ENCODE results near the gene MAPKAPK3. TPM values are rescaled to one million over a fixed set of nuclear protein-coding genes. Genes with fewer than 3 reads are reported as not detected.
"Not testable (repeated sequence)": the region's sequence is repeated elsewhere in the genome, so short reads cannot be mapped to it uniquely, and the experiment has no call there.

MAPKAPK3 gene
- total RNA-seq, 1 experiment from 2014 or later, result 168 TPM

DNA sequence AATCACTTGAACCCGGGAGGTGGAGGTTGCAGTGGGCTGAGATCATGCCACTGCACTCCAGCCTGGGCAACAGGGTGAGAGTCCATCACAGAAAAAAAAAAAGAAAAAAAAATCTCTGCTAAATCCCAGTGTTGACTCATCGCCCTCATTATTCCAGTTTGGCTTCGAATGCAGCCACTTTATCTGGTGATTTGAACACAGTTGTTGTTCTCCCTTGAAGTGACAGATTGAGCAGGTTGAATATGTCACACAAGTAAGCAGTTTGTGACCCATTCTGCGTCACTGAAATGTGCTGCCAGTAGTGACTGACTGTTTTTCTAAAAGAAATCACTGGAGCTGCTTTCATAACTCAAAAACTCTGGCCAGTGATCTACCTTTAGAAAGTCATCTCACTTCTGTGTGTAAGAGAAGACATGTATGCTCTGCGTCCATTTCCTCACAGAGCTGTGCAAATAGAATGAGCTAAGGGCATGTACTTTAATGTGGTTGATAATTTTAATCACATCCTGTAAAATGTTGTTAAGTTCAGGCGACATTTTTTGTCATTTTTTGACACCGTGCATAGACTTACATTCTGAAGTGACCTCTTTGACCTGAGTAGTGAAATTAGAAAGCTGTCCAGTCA lies 70.3 kb downstream of the MAPKAPK3 start:
- peak; percentile 50 for DNase-seq (ENCODE audit: low read depth)

GRCh38 chr3:50687916-50688315 lies 71.0 kb downstream of the MAPKAPK3 start:
- no peak for DNase-seq (ENCODE audit: low read depth)

DNA sequence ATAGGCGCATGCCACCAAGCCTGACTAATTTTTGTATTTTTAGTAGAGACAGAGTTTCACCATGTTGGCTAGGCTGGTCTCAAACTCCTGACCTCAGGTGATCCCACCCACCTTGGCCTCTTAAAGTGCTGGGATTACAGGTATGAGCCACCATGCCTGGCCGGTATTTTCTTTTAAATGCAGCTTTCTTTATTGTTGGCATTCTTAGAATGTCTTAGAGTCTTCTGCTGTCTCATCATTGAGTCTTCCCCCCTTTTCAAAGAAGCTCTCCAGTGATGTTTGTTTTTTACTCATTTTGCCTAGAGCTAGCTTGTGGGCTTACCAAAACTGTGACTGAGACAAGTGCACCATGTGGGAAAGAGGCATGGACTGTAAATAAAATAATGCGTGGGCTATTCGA lies 71.7 kb downstream of the MAPKAPK3 start:
- not testable (repeated sequence) for DNase-seq (ENCODE audit: low read depth)

- no peak for DNase-seq (ENCODE audit: low read depth)
Measured at GRCh38 chr3:50689558-50689957, 72.6 kb downstream of the MAPKAPK3 start.

GRCh38 chr3:50695031-50695430 lies 78.1 kb downstream of the MAPKAPK3 start:
- DNase-seq (ENCODE audit: low read depth), result no peak

DNA sequence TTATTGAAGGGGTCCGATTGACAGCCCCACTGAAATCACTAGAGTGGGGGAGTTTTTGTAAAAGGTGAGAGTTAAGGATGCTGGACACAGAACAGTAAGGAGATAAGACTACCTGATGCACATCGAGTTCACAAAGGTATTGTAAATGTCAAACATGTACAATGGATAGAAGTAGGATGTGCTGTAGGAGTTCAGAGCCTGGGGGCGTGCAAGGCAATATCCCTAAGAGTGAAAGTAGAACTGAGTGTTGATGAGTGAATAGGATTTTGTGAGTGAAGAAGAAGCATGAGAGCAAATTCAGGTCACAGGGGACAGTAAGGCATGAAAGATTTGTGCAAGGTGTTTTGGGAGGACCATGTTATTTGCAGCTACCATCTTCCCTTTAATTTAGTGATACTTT lies 79.3 kb downstream of the MAPKAPK3 start:
- DNase-seq (ENCODE audit: low read depth), result no peak

- DNase-seq (ENCODE audit: low read depth), result no peak
Measured at GRCh38 chr3:50698269-50698668, 81.3 kb downstream of the MAPKAPK3 start.

Small RNAs within 50 kb of the gene (small RNA-seq; reads per million reads assigned to genes)
- gene MIR4787, result not detected
- gene PPIAP69, result not detected

Other genes with a start within 250 kb of the MAPKAPK3 start
- gene CACNA2D2, start 113.5 kb upstream of the MAPKAPK3 start, total RNA-seq (2014; rRNA removed; shearing (Covaris generic)), result 0.56 TPM in 1 of 2 replicates, not detected in the other
- 1.9 and 2.5 TPM in 2 replicates for gene C3orf18, start 49.4 kb upstream of the MAPKAPK3 start, total RNA-seq (2014; rRNA removed; shearing (Covaris generic))
- 14.0 and 14.9 TPM in 2 replicates for gene HEMK1, start 47.6 kb upstream of the MAPKAPK3 start, total RNA-seq (2014; rRNA removed; shearing (Covaris generic))
- 0.10 and 0.53 TPM in 2 replicates for gene CISH, start 5.4 kb upstream of the MAPKAPK3 start, total RNA-seq (2014; rRNA removed; shearing (Covaris generic))
- 1.4 TPM in 2 replicates for gene DOCK3, start 57.8 kb downstream of the MAPKAPK3 start, total RNA-seq (2014; rRNA removed; shearing (Covaris generic))